ENCODE measurements around the gene MYRF. TPM values are rescaled to one million over a fixed set of nuclear protein-coding genes. Genes with fewer than 3 reads are reported as not detected.

MYRF gene
- total and polyA plus RNA-seq, 2 donors (not counting 3 experiments of a cell fraction or from before 2014, with no cell fraction given) = 0.82 to 0.98 TPM

DNA sequence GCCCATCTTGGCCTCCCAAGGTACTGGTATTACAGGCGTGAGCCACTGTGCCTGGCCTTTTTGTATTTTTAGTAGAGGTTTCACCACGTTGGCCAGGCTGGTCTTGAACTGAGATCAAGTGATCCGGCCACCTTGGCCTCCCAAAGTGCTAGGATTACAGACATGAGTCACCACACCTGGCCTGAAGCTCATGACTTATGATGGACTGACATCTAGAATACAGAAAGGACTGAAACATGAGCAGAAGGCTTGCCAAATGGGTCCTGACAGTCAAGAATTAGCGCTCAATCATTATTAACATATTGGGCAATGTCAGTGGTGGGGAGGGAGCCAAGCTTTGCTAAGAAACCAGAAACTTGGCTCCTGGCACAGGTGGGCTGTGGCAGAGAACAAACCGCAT is 59.4 kb downstream of the MYRF start:
- intact Hi-C loops (cut with micrococcal nuclease) = no loop called here
- Histone ChIP-seq H3K27ac (ENCODE audit: insufficient read depth, low read depth, low read length) (no peak overlapping the region), H3K36me3 (ENCODE audit: control insufficient read depth in 2 of 2, extremely low read depth in 1 of 2, insufficient read depth in 2 of 2, low read length in 2 of 2) (peaks cover 25 to 31% of the 10 kb centered on the region in 2 experiments), H3K4me3 (replicated peaks in 1 of 3; ENCODE audit: insufficient read depth in 1 of 3, low read depth in 1 of 3, low read length in 3 of 3) (no peak overlapping the region), H3K9ac (replicated peaks; ENCODE audit: extremely low read depth, insufficient read depth, low read length) (no peak overlapping the region), H3K4me1 (ENCODE audit: control insufficient read depth, extremely low read depth, insufficient read depth, low read length) (peaks cover 3% of the 10 kb centered on the region), H3K9me1 (replicated peaks; ENCODE audit: control insufficient read depth, extremely low read depth, insufficient read depth, low read length) (no peaks in the 10 kb centered on the region), H3K79me2 (ENCODE audit: control insufficient read depth, insufficient read depth, low read length) (peaks cover 15% of the 10 kb centered on the region), H4K20me1 (replicated peaks; ENCODE audit: control insufficient read depth, extremely low read depth, insufficient read depth, low read length) (no peaks in the 10 kb centered on the region), H3K4me2 (ENCODE audit: insufficient read depth, low read length) (no peak overlapping the region), H2AFZ (ENCODE audit: low read depth, low read length) (no peak overlapping the region), H3K9me3 (replicated peaks; ENCODE audit: control insufficient read depth, insufficient read depth, low read length) (no peaks in the 10 kb centered on the region), H3K27me3 (ENCODE audit: control insufficient read depth in 2 of 2, insufficient read depth in 2 of 2, low read length in 2 of 2) (no peaks in the 10 kb centered on the region)
- no peak for FAIRE-seq
- no peak for DNase-seq (ENCODE audit: low read depth, low spot score)
- ChIA-PET POLR2A (no interaction called here), CTCF (interaction anchor here (0.7 to 1.4 kb wide), 2 partner anchors 10 to 15 kb away, joined by 3 read pairs; no protein-coding TSS in a partner anchor)
- TF ChIP-seq, protein P1, sequence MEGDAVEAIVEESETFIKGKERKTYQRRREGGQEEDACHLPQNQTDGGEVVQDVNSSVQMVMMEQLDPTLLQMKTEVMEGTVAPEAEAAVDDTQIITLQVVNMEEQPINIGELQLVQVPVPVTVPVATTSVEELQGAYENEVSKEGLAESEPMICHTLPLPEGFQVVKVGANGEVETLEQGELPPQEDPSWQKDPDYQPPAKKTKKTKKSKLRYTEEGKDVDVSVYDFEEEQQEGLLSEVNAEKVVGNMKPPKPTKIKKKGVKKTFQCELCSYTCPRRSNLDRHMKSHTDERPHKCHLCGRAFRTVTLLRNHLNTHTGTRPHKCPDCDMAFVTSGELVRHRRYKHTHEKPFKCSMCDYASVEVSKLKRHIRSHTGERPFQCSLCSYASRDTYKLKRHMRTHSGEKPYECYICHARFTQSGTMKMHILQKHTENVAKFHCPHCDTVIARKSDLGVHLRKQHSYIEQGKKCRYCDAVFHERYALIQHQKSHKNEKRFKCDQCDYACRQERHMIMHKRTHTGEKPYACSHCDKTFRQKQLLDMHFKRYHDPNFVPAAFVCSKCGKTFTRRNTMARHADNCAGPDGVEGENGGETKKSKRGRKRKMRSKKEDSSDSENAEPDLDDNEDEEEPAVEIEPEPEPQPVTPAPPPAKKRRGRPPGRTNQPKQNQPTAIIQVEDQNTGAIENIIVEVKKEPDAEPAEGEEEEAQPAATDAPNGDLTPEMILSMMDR (IDR thresholded peaks at IDR 0.05; ENCODE audit: extremely low read depth in 1 of 2, insufficient read depth in 1 of 2, low read depth in 1 of 2, low read length in 2 of 2) = no peak
- TF ChIP-seq FOS (IDR thresholded peaks at IDR 0.05; ENCODE audit: borderline replicate concordance, insufficient read depth, low read length) = no peak
- TF ChIP-seq, protein P2, sequence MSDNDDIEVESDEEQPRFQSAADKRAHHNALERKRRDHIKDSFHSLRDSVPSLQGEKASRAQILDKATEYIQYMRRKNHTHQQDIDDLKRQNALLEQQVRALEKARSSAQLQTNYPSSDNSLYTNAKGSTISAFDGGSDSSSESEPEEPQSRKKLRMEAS (IDR thresholded peaks at IDR 0.05; ENCODE audit: insufficient read depth, insufficient read length) = no peak
- TF ChIP-seq MYC (IDR thresholded peaks at IDR 0.05; ENCODE audit: low read depth, low read length) = no peak
- BruUV-seq (replicated peaks) = no TSS peak
- dilution Hi-C loops (cut with MboI; ENCODE audit: extremely low pct_ligation_motif_present, low sequenced_read_pairs) = no loop called here

DNA sequence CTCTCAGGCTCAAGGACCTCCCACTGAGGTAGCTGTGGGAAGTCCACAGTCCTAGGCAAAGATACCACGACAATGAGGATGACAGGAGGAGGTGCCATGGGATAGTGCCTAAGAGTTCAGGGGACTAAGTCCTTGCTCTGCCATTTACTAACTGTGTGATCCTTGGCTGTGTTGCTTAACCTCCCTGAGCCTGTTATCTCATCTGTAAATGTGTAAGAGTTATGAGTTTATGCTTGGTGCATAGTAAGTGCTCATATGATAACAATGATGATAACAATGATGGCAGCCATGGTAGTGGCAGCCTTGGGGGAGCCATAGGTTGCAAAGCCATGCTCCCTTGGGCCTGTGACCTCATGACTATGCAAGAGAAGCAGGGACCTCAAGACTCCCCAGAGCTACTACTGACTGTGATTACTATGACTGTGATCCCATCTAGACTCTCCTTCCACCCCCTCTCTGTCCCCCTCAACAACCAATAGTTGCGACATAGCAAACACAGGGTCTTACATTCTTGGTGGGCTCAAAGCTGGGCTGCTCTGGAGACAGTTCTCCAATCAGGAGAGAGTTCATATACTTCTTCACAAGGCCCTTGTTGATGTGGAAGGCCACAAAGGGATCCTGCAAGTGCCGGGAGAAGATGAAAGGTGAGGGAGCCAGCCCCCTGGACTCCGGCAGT is 60.4 kb downstream of the MYRF start:
- H2AFZ ChIP-seq (ENCODE audit: low read depth, low read length) = no peak overlapping the region
- no peak overlapping the region for H3K4me2 ChIP-seq (ENCODE audit: insufficient read depth, low read length)
- FAIRE-seq = no peak
- intact Hi-C loops (cut with micrococcal nuclease) = no loop called here
- H3K9me1 ChIP-seq (replicated peaks; ENCODE audit: control insufficient read depth, extremely low read depth, insufficient read depth, low read length) = no peaks in the 10 kb centered on the region
- TF ChIP-seq FOS (IDR thresholded peaks at IDR 0.05; ENCODE audit: borderline replicate concordance, insufficient read depth, low read length) (no peak), GATA2 (IDR thresholded peaks at IDR 0.05; ENCODE audit: insufficient read depth, insufficient read length, low read depth, low read length) (no peak), JUN (IDR thresholded peaks at IDR 0.05; ENCODE audit: borderline replicate concordance, insufficient read depth, insufficient read length, low read depth) (no peak)
- TF ChIP-seq, protein P1 (IDR thresholded peaks at IDR 0.05; ENCODE audit: extremely low read depth in 1 of 2, insufficient read depth in 1 of 2, low read depth in 1 of 2, low read length in 2 of 2) = no peak
- no peak for DNase-seq (ENCODE audit: low read depth, low spot score)
- no peaks in the 10 kb centered on the region for H4K20me1 ChIP-seq (replicated peaks; ENCODE audit: control insufficient read depth, extremely low read depth, insufficient read depth, low read length)
- H3K9ac ChIP-seq (replicated peaks; ENCODE audit: extremely low read depth, insufficient read depth, low read length) = no peak overlapping the region
- no TSS peak for BruUV-seq (replicated peaks)
- H3K4me3 ChIP-seq (replicated peaks in 1 of 3; ENCODE audit: insufficient read depth in 1 of 3, low read depth in 1 of 3, low read length in 3 of 3) = no peak overlapping the region
- peaks cover 20% of the 10 kb centered on the region for H3K79me2 ChIP-seq (ENCODE audit: control insufficient read depth, insufficient read depth, low read length)
- H3K9me3 ChIP-seq (replicated peaks; ENCODE audit: control insufficient read depth, insufficient read depth, low read length) = no peaks in the 10 kb centered on the region
- no peak overlapping the region for H3K27ac ChIP-seq (ENCODE audit: insufficient read depth, low read depth, low read length)
- dilution Hi-C loops (cut with MboI; ENCODE audit: extremely low pct_ligation_motif_present, low sequenced_read_pairs) = no loop called here
- H3K4me1 ChIP-seq (ENCODE audit: control insufficient read depth, extremely low read depth, insufficient read depth, low read length) = peaks cover 12% of the 10 kb centered on the region
- peaks cover 21 to 30% of the 10 kb centered on the region in 2 experiments for H3K36me3 ChIP-seq (ENCODE audit: control insufficient read depth in 2 of 2, extremely low read depth in 1 of 2, insufficient read depth in 2 of 2, low read length in 2 of 2)
- ChIA-PET POLR2A (no interaction called here), CTCF (interaction anchor here (1.4 kb wide), 2 partner anchors 12 to 16 kb away, joined by 3 read pairs; no protein-coding TSS in a partner anchor)
- H3K27me3 ChIP-seq (ENCODE audit: control insufficient read depth in 2 of 2, insufficient read depth in 2 of 2, low read length in 2 of 2) = no peaks in the 10 kb centered on the region
